Hair follicle dermal papilla cell (primary cell): ENCODE results near the gene DIO3. TPM values are rescaled to one million over a fixed set of nuclear protein-coding genes. Genes with fewer than 3 reads are reported as not detected.

Source experiments
- total RNA-seq: library from RNA; depleted of rRNA; stranded (reverse); fragments of >200 nt; gene quantifications from 2 replicates; pipeline ENCODE4 v1.2.3, GENCODE V29; 2012

DIO3 gene
- 0.16 and 0.97 TPM in 2 replicates for total RNA-seq

GRCh38 chr14:101561145-101561896 is at the start of gene DIO3:
Gene DIO3, plus strand, starts transcription at chr14:101561495.

Other genes starting within 250 kb of the DIO3 start
- 84.9 and 100 TPM in 2 replicates for gene PPP2R5C, start 200.2 kb downstream of the DIO3 start, total RNA-seq